ENCODE results near the gene XK.

The XK gene

GRCh38 chrX:37685381-37686359 is at the start of gene XK:
TSS of gene XK (plus strand) at chrX:37685791. CDS start at chrX:37685962, 171 bp downstream.
- TF ChIP-seq CTCF (IDR thresholded peaks at IDR 0.05; ENCODE audit: insufficient read depth, low read length, missing control alignments): no peak
- H3K4me3 ChIP-seq (ENCODE audit: low read depth, low read length): peak within 1 kb of the TSS; percentile 41
- CTCF ChIA-PET: no interaction called here
- DNase-seq (ENCODE audit: low read depth, low spot score): no peak
- POLR2A ChIA-PET: no interaction called here

- ChIA-PET CTCF (no interaction called here), POLR2A (no interaction called here)
- no peak overlapping the region for H3K4me3 ChIP-seq (ENCODE audit: low read depth, low read length)
- no peak for TF ChIP-seq CTCF (IDR thresholded peaks at IDR 0.05; ENCODE audit: insufficient read depth, low read length, missing control alignments)
- no peak for DNase-seq (ENCODE audit: low read depth, low spot score)
Observed at GRCh38 chrX:37638047-37638446, 47.5 kb upstream of the XK start.

- CTCF ChIA-PET: no interaction called here
- POLR2A ChIA-PET: no interaction called here
- H3K4me3 ChIP-seq (ENCODE audit: low read depth, low read length): no peak overlapping the region
- no peak for TF ChIP-seq CTCF (IDR thresholded peaks at IDR 0.05; ENCODE audit: insufficient read depth, low read length, missing control alignments)
- DNase-seq (ENCODE audit: low read depth, low spot score): no peak
Observed at GRCh38 chrX:37640142-37640541, 45.4 kb upstream of the XK start.

- POLR2A ChIA-PET: no interaction called here
Observed at GRCh38 chrX:37641859-37642258, 43.7 kb upstream of the XK start.

GRCh38 chrX:37644381-37645305 is 40.9 kb upstream of the XK start:
- POLR2A ChIA-PET: no interaction called here
- H3K4me3 ChIP-seq (ENCODE audit: low read depth, low read length): no peak overlapping the region
- CTCF ChIA-PET: no interaction called here

More at GRCh38 chrX:37641859-37642258, 43.7 kb upstream of the XK start:
- TF ChIP-seq CTCF (IDR thresholded peaks at IDR 0.05; ENCODE audit: insufficient read depth, low read length, missing control alignments): no peak
- no peak for DNase-seq (ENCODE audit: low read depth, low spot score)
- CTCF ChIA-PET: no interaction called here
- no peak overlapping the region for H3K4me3 ChIP-seq (ENCODE audit: low read depth, low read length)

More at GRCh38 chrX:37644381-37645305, 40.9 kb upstream of the XK start:
- DNase-seq (ENCODE audit: low read depth, low spot score): no peak
- TF ChIP-seq CTCF (IDR thresholded peaks at IDR 0.05; ENCODE audit: insufficient read depth, low read length, missing control alignments): no peak
